SK-N-MC (cell line): ENCODE results near the gene SORBS1.

ENCODE experiments used
- EZH2 ChIP-seq: fragments of 200-600 bp; sonication (generic); IDR thresholded peaks from one replicate; pipeline ENCODE4 v1.6.1; 2017; ENCODE audit warnings: antibody characterized with exemption
- FOXP2 ChIP-seq: optimal IDR thresholded peaks from 2 replicates; pipeline ENCODE3; 2011; ENCODE audit warnings: mild to moderate bottlenecking, moderate library complexity; ENCODE audit not compliant: insufficient read depth; ENCODE audit errors: extremely low read length, control extremely low read depth
- POLR2AphosphoS5 ChIP-seq: IDR thresholded peaks from 2 replicates; pipeline ENCODE4 v1.6.1; 2012; ENCODE audit warnings: mild to moderate bottlenecking, low read depth, low read length, borderline replicate concordance

GRCh38 chr10:95503526-95503925 lies 57.6 kb downstream of the SORBS1 start:
- no peak for TF ChIP-seq POLR2AphosphoS5
- TF ChIP-seq EZH2: no peak
- TF ChIP-seq FOXP2: no peak
